Thyroid gland (tissue), 4 donors: ENCODE results near the gene CNTN5.

Source experiments
- CTCF ChIP-seq, 6 experiments: fragments of 200-600 bp in 3 of 6; fragments of 450-650 bp in 3 of 6; sonication (generic) in 3 of 6; IDR thresholded peaks; one replicate each; pipeline ENCODE4 v1.5.1; 2016 to 2019; ENCODE audit warnings: antibody characterized with exemption in 6 of 6, mild to moderate bottlenecking in 2 of 6, inconsistent platforms in 1 of 6, moderate library complexity in 1 of 6
- POLR2A ChIP-seq, 2 donors: fragments of 450-650 bp; IDR thresholded peaks; one replicate each; pipeline ENCODE4 v1.6.1; 2017; ENCODE audit warnings: antibody characterized with exemption in 2 of 2, mild to moderate bottlenecking in 2 of 2, moderate library complexity in 1 of 2

GRCh38 chr11:100308202-100308601 is 1287.5 kb downstream of the CNTN5 start:
- TF ChIP-seq POLR2A (IDR thresholded peaks at IDR 0.05): no peak
- TF ChIP-seq CTCF (IDR thresholded peaks at IDR 0.05): no peak
